H1 (cell line): ENCODE results near the gene OGT. TPM values are rescaled to one million over a fixed set of nuclear protein-coding genes. Genes with fewer than 3 reads are reported as not detected.

Experiments used
- PHF8 ChIP-seq: fragments of 200-600 bp; sonication (generic); conservative IDR thresholded peaks from 2 replicates; pipeline ENCODE4 v1.7.1; 2012; ENCODE audit warnings: low read depth, mild to moderate bottlenecking, inconsistent platforms, low read length, moderate library complexity
- RXRA ChIP-seq: IDR thresholded peaks from 2 replicates; pipeline ENCODE4 v1.6.1; 2011; ENCODE audit warnings: low read depth, mild to moderate bottlenecking, low read length, moderate library complexity; ENCODE audit not compliant: insufficient read depth
- SIX5 ChIP-seq: IDR thresholded peaks from 2 replicates; pipeline ENCODE4 v1.6.1; 2011; ENCODE audit warnings: mild to moderate bottlenecking, low read depth, low read length
- SRF ChIP-seq: IDR thresholded peaks from 2 replicates; pipeline ENCODE4 v1.6.1; 2011; ENCODE audit warnings: mild to moderate bottlenecking, low read depth, low read length, moderate library complexity
- polyA plus RNA-seq, 7 experiments: library from polyadenylated mRNA; depleted of rRNA in 3 of 7; stranded (reverse) in 5 of 7; unstranded in 2 of 7; fragments of >200 nt in 5 of 7; fragments of 200-250 nt in 2 of 7; gene quantifications; 1 replicate in 5 of 7; 2 replicates in 1 of 7; 4 replicates in 1 of 7; pipeline versions ENCODE4 v1.2.1 to v1.2.3, GENCODE V29; 2011 to 2013; ENCODE audit warnings: missing spikeins in 2 of 7, mixed read lengths in 2 of 7
- total RNA-seq: library from RNA; stranded (reverse); fragmentation: NEBNext Ultra II Directional; extraction: Animal tissue kit (Norgen Biotek cat#: 25700); gene quantifications from 2 replicates; pipeline ENCODE4 v1.2.1, GENCODE V29; 2021

Gene OGT
- total and polyA plus RNA-seq, 2 of the 8 experiments (the other 6 are each of a cell fraction or from before 2014, with no cell fraction given): 130 to 169 TPM

- no peak for TF ChIP-seq RXRA
- no peak for TF ChIP-seq SIX5
- TF ChIP-seq SRF: no peak
- no peak for TF ChIP-seq PHF8
Measured at GRCh38 chrX:71534773-71535544, 2.1 kb downstream of the OGT start (continued).
